Spleen (tissue), 7 donors: ENCODE data around the gene TRIM71.

Source experiments
- POLR2AphosphoS5 ChIP-seq, 3 donors: sonication (generic); formaldehyde crosslinking; IDR thresholded peaks; one replicate each; pipeline ENCODE4 v1.5.1; 2017; ENCODE audit warnings: antibody characterized with exemption in 3 of 3
- TF ChIP-seq, protein P1 (sequence below), 11 experiments: fragments of 200-600 bp in 7 of 11; fragments of 450-650 bp in 4 of 11; sonication (generic) in 4 of 11; IDR thresholded peaks in 8 of 11; conservative IDR thresholded peaks in 3 of 11; 1 replicate in 7 of 11; 2 replicates in 4 of 11; pipeline versions ENCODE4 v1.4.0 to v1.8.0; 2016 to 2021; ENCODE audit warnings: antibody characterized with exemption in 11 of 11, inconsistent platforms in 4 of 11, mild to moderate bottlenecking in 1 of 11
- donor health status: DM: no; HTN: no; CAD: no; lungs with moderate emphysema.
- donor health status: DM: no; HTN: no; CAD: no.
- donor health status: DM: no; HTN: no; CAD: no.

DNA sequence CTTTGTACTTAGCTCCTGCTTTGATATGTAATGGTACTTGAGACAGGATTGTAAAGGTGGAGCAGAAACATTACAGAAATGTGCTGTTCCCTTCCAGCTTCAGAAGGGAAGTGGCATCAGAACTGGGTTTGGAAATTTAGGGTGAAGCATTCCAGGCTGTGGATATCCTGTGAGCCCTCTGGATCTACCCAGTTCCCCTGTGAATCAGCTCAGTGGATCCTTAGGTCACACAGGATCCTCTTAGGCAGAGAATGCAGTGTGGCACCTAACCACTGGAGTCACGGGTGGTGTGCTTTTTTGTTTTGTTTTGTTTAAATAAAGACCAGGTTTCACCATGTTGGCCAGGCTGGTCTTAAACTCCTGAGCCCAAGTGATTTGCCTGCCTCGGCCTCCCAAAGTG is 66.0 kb downstream of the TRIM71 start:
- TF ChIP-seq, protein P1, sequence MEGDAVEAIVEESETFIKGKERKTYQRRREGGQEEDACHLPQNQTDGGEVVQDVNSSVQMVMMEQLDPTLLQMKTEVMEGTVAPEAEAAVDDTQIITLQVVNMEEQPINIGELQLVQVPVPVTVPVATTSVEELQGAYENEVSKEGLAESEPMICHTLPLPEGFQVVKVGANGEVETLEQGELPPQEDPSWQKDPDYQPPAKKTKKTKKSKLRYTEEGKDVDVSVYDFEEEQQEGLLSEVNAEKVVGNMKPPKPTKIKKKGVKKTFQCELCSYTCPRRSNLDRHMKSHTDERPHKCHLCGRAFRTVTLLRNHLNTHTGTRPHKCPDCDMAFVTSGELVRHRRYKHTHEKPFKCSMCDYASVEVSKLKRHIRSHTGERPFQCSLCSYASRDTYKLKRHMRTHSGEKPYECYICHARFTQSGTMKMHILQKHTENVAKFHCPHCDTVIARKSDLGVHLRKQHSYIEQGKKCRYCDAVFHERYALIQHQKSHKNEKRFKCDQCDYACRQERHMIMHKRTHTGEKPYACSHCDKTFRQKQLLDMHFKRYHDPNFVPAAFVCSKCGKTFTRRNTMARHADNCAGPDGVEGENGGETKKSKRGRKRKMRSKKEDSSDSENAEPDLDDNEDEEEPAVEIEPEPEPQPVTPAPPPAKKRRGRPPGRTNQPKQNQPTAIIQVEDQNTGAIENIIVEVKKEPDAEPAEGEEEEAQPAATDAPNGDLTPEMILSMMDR (IDR thresholded peaks at IDR 0.05 in 8 of 11, conservative IDR thresholded peaks at IDR 0.05 in 3 of 11): no peak
- no peak for TF ChIP-seq POLR2AphosphoS5 (IDR thresholded peaks at IDR 0.05)
